ENCODE data around the gene TDRKH. TPM values are rescaled to one million over a fixed set of nuclear protein-coding genes. Genes with fewer than 3 reads are reported as not detected.

The TDRKH gene
- total and polyA plus RNA-seq, 2 experiments from 2014 or later, result 7.8 to 12.9 TPM

GRCh38 chr1:151779852-151780251, 10.4 kb downstream of the TDRKH start:
- Histone ChIP-seq H3K4me1 (ENCODE audit: low read depth) (no peaks in the 10 kb centered on the region), H3K27ac (no peak overlapping the region)

GRCh38 chr1:151777317-151777716, 13.0 kb downstream of the TDRKH start:
- TF ChIP-seq CTCF (IDR thresholded peaks at IDR 0.05; ENCODE audit: low read depth, low read length), result no peak
- Histone ChIP-seq H3K9me3 (ENCODE audit: low read depth) (no peaks in the 10 kb centered on the region), H3K27me3 (no peaks in the 10 kb centered on the region), H3K4me3 (no peak overlapping the region), H3K27ac (no peak overlapping the region), H3K36me3 (peaks cover 8% of the 10 kb centered on the region), H3K4me1 (ENCODE audit: low read depth) (no peaks in the 10 kb centered on the region)
- DNase-seq (ENCODE audit: low read depth in 1 of 2, low spot score in 1 of 2), result no peak

More at GRCh38 chr1:151779852-151780251, 10.4 kb downstream of the TDRKH start:
- no peak for TF ChIP-seq CTCF (IDR thresholded peaks at IDR 0.05; ENCODE audit: low read depth, low read length)
- Histone ChIP-seq H3K27me3 (no peaks in the 10 kb centered on the region), H3K9me3 (ENCODE audit: low read depth) (no peaks in the 10 kb centered on the region), H3K4me3 (no peak overlapping the region), H3K36me3 (peaks cover 2% of the 10 kb centered on the region)
- no peak for DNase-seq (ENCODE audit: low read depth in 1 of 2, low spot score in 1 of 2)

GRCh38 chr1:151776665-151777062, 13.6 kb downstream of the TDRKH start:
- H3K4me1 ChIP-seq (ENCODE audit: low read depth), result no peaks in the 10 kb centered on the region
- no peak overlapping the region for H3K27ac ChIP-seq
- H3K4me3 ChIP-seq, result no peak overlapping the region
- H3K36me3 ChIP-seq, result peaks cover 8% of the 10 kb centered on the region
- no peaks in the 10 kb centered on the region for H3K9me3 ChIP-seq (ENCODE audit: low read depth)
- DNase-seq (ENCODE audit: low read depth in 1 of 2, low spot score in 1 of 2), result no peak
- H3K27me3 ChIP-seq, result no peaks in the 10 kb centered on the region
- no peak for TF ChIP-seq CTCF (IDR thresholded peaks at IDR 0.05; ENCODE audit: low read depth, low read length)

- TF ChIP-seq CTCF (IDR thresholded peaks at IDR 0.05; ENCODE audit: low read depth, low read length), result no peak
- H3K4me3 ChIP-seq, result no peak overlapping the region
- peaks cover 5% of the 10 kb centered on the region for H3K36me3 ChIP-seq
These were observed 14.2 kb downstream of the TDRKH start for GRCh38 chr1:151775894-151776664.

GRCh38 chr1:151774256-151774922, 15.9 kb downstream of the TDRKH start:
- no peaks in the 10 kb centered on the region for H3K4me1 ChIP-seq (ENCODE audit: low read depth)

More at GRCh38 chr1:151775894-151776664, 14.2 kb downstream of the TDRKH start:
- Histone ChIP-seq H3K27ac (no peak overlapping the region), H3K4me1 (ENCODE audit: low read depth) (no peaks in the 10 kb centered on the region), H3K9me3 (ENCODE audit: low read depth) (no peaks in the 10 kb centered on the region), H3K27me3 (no peaks in the 10 kb centered on the region)
- no peak for DNase-seq (ENCODE audit: low read depth in 1 of 2, low spot score in 1 of 2)

More at GRCh38 chr1:151774256-151774922, 15.9 kb downstream of the TDRKH start:
- Histone ChIP-seq H3K27me3 (no peaks in the 10 kb centered on the region), H3K4me3 (no peak overlapping the region), H3K36me3 (peaks cover 5% of the 10 kb centered on the region), H3K27ac (no peak overlapping the region), H3K9me3 (ENCODE audit: low read depth) (no peaks in the 10 kb centered on the region)
- DNase-seq (ENCODE audit: low read depth in 1 of 2, low spot score in 1 of 2), result no peak
- no peak for TF ChIP-seq CTCF (IDR thresholded peaks at IDR 0.05; ENCODE audit: low read depth, low read length)
